ENCODE results near the gene USP40.

The USP40 gene

GRCh38 chr2:233443511-233444183, 122.9 kb downstream of the USP40 start:
- DNase-seq (ENCODE audit: low read depth): peak; percentile 69

GRCh38 chr2:233442028-233442310, 124.6 kb downstream of the USP40 start:
- DNase-seq (ENCODE audit: low read depth): no peak

DNA sequence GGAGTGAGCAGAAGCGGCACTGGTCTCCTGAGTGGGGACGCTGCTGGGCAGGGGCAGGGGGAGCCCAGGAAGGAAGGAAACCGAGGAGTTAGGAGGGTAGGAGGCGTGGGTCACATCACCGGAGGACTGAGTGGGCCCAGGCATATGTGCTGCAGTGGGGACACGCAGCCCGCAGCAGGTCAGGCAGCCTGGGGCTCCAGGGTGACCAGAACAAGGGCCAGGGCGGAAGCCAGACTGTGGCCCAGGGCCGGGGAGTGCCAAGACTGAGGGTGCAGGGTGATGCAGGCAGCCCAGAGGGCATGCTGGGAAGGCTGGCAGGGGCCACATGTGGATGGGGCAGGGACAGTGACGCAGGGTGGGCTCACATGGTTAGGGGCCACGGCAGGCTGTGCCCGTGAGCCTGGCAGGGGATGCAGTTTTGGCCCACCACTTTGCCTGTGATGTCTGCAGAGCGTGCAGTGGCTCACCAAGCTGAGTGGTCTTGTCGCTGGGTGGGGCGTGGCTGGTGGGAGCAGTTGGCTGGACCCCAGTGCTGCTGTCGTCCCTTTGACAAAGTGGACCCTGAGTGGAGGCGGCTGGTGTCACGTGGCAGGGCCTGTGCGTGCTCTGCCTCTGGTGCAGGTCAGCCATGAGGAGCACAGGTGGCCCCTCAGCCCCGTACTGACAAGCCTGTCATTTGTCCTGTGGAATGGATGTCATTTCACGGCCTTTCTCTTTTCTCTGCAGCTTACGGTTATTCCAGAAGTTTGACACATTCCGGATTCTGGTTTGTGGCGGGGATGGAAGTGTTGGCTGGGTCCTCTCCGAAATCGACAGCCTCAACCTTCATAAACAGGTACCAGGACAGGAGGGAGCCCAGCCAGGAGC, 125.2 kb downstream of the USP40 start:
- DNase-seq (ENCODE audit: low read depth): no peak

GRCh38 chr2:233440714-233441113, 125.9 kb downstream of the USP40 start:
- DNase-seq (ENCODE audit: low read depth): no peak

GRCh38 chr2:233440314-233440713, 126.3 kb downstream of the USP40 start:
- no peak for DNase-seq (ENCODE audit: low read depth)

- no peak for DNase-seq (ENCODE audit: low read depth)
Measured at GRCh38 chr2:233439191-233439590, 127.4 kb downstream of the USP40 start.

GRCh38 chr2:233438573-233439147, 127.9 kb downstream of the USP40 start:
- DNase-seq (ENCODE audit: low read depth): no peak

DNA sequence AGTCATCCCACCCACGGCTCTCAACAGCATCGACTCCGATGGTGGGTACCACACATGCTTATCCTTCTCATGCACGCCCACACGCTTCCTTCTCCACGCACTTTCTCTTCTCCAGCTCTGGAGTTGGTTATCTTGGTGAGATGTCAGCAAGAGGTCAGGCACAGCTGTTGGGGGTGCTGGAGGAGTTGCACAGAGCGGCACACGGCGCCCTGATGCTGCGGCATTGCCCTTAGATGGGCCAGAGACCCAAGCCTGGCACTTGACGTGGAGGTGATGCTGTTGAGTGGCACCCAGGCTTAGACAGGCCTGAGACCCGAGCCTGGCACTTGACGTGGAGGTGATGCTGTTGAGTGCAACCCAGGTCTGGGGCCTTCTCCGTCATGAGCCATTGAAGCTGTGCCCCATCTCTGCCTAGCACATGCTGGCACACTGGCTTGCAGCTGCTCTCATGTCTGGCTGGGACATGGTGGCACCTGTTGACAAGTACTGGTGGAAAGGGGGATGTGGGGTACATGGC, 129.1 kb downstream of the USP40 start:
- DNase-seq (ENCODE audit: low read depth): no peak

- no peak for DNase-seq (ENCODE audit: low read depth)
Measured at GRCh38 chr2:233436691-233437438, 129.7 kb downstream of the USP40 start.

GRCh38 chr2:233436191-233436581, 130.4 kb downstream of the USP40 start:
- no peak for DNase-seq (ENCODE audit: low read depth)

- no peak for DNase-seq (ENCODE audit: low read depth)
Measured at GRCh38 chr2:233435436-233436190, 131.0 kb downstream of the USP40 start.

GRCh38 chr2:233434666-233435330, 131.8 kb downstream of the USP40 start:
- DNase-seq (ENCODE audit: low read depth): no peak

- DNase-seq (ENCODE audit: low read depth): no peak
Measured at GRCh38 chr2:233433794-233434193, 132.8 kb downstream of the USP40 start.

DNA sequence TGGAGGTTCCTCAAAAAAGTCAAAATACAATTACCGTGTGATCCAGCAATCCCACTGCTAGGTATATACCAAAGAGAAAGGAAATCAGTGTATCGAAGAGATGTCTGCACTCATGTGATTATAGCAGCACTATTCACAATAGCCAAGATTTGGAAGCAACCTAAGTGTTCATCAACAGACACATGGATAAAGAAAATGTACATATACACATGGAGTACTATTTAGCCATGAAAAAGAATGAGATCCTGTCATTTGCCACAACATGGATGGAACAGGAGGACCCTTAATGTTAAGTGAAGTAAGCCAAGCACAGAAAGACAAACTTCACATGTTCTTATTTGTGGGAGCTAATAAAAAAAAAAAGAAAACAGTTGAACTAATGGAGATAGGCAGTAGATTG, 133.6 kb downstream of the USP40 start:
- DNase-seq (ENCODE audit: low read depth): no peak

- no peak for DNase-seq (ENCODE audit: low read depth)
Measured at GRCh38 chr2:233430651-233431050, 135.9 kb downstream of the USP40 start.

DNA sequence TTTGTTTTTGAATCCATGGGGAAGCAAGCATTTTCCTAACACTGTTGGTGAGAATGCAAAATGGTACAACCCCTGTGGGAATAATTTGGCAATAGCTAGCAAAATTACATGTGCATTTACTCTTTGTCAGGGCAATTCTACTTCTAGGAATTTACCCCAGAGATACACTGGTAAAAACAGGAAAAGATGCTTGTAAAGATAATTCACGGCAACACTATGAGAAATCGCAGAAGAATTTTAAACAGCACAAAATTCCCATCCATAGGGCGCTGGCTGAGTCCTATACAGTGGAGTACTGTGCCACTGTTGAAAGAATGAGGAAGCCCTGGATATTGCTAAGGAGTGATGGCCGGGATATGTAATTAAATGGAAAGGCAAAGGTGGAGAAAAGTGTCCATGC, 136.5 kb downstream of the USP40 start:
- DNase-seq (ENCODE audit: low read depth): no peak

DNA sequence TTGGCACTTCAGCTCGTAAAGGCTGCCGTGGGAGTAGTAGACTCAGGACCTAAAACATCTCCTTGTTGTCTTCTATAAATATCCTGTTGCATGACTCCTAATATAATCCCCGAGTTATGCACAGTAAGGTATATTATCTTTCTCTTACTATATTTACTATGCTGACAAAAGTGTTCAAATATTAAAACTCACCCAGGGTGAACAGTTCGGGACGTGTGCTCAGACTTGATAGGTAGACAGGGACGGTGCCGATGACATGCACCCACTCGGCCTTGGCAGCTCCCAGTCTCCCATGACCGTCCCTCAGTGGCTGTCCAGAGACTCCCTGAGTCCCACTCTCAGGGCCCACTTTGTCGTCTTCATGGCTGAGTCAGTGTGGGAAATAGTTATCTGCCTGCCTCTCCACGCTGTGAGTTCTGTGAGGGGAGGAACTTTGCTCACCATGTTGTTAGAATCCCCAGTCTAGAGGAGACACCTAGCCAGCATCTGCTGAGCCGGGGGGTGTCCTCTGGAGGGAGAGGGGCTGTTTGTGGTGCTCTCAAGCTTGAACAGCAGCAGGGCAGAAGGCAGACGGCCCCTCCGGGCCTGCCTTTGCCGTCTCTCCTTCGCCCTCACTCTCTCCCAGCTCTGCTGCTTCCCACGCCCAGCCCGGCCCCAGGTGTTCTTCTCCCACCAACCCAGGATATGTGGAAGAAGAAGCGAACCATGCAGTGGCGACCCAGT, 137.2 kb downstream of the USP40 start:
- no peak for DNase-seq (ENCODE audit: low read depth)

DNA sequence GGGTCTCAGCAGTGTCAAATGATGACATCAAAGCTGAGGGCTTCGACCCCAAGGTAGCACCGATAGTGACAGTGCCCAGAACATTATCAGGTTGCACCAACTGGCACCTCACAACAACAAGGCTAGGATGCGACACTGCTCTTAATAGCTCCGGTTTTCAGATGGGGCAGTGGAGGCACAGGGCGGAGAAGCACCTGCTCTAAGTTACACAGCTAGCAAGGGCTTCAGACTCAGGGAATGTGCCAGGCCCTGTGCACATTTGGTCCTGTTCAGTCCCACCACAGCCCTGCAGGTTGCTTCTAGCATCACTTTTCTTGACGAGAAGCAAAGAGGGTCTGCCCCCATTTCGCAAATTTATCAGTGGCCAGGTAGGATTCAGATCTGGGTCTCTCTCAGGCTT, 138.1 kb downstream of the USP40 start:
- DNase-seq (ENCODE audit: low read depth): no peak

DNA sequence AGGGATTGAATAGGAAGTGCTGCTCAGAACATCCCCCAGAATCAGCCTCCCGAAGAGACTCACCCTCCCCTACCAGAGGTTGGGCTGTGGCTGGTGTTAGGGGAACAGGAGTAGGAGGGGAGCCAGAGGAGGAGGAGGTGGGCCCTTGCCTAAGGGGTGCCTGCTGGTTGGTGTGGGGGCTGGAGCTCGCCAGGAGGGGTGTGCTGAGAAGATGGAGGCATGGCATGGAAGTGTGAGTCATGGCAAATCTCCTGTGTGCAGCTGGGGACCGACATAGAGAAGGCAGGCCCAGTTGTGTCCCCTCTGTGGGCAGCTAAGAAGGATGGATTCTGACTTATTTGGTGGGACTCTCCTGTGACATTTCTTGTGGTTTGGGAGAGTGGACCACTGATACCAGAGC, 138.6 kb downstream of the USP40 start:
- DNase-seq (ENCODE audit: low read depth): no peak

- no peak for DNase-seq (ENCODE audit: low read depth)
Measured at GRCh38 chr2:233426619-233427342, 139.8 kb downstream of the USP40 start.
